ENCODE data around the gene DNASE1L3. TPM values are rescaled to one million over a fixed set of nuclear protein-coding genes. Genes with fewer than 3 reads are reported as not detected.

The DNASE1L3 gene
- total and polyA plus RNA-seq, 2 of the 4 experiments (the other 2 are of a cell fraction) = not detected

DNA sequence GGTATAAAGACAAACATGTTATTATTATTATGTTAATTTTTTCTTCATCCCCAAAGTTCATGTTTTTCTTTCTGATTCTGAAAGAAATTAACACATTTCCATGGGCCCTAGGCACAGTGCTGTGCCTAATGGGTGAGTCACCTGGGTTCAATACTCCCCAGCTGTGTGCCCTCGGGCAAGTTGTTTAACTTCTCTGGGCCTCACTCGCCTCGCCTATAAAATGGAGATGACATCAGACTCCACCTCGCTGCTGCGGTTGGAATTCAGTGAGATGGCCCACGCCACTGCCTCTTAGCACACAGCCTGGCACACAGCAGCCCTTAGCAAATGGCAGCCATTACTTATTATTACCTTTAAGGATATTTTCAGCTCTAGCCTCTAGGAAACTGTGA lies 22.6 kb downstream of the DNASE1L3 start:
- H3K27me3 ChIP-seq (ENCODE audit: control insufficient read depth, insufficient read depth, low read length) = peaks cover 6% of the 10 kb centered on the region
- no peaks in the 10 kb centered on the region for H3K9me3 ChIP-seq (ENCODE audit: control insufficient read depth, insufficient read depth, low read length)
- 77% methylated on average over 4 of the region's 6 CpGs; no CpG with 5 or more reads in 1 of the 2 experiments for WGBS, 2 experiments (ENCODE audit: extremely low coverage in 2 of 2, insufficient read length in 1 of 2)
- dilution Hi-C loops (cut with HindIII; ENCODE audit: low sequenced_read_pairs, unreplicated experiment) (no loop called here), intact Hi-C loops (cut with micrococcal nuclease) (loop anchor here (5.0 kb wide), 1 partner anchor 224 kb away; no protein-coding TSS in a partner anchor), in situ Hi-C loops (cut with MboI; ENCODE audit: low sequenced_read_pairs) (loop anchor here (5.0 to 25.0 kb wide), 2 partner anchors 114 to 224 kb away; no protein-coding TSS in a partner anchor)
- no peak overlapping the region for H3K56ac ChIP-seq (ENCODE audit: extremely low read depth, insufficient read depth, low read length)
- H3K23ac ChIP-seq (ENCODE audit: low read depth, low read length) = no peak overlapping the region
- no peak overlapping the region for H3K27ac ChIP-seq (ENCODE audit: insufficient read depth, low read length)
- no peaks in the 10 kb centered on the region for H4K20me1 ChIP-seq (ENCODE audit: insufficient read depth, low read length)
- H2AK9ac ChIP-seq (replicated peaks; ENCODE audit: low read depth, low read length, poor library complexity) = no peak overlapping the region
- no peak overlapping the region for H2BK5ac ChIP-seq (ENCODE audit: low read depth, low read length, poor library complexity, severe bottlenecking)
- no peak overlapping the region for H3K14ac ChIP-seq (replicated peaks; ENCODE audit: low read depth, low read length)
- ChIA-PET POLR2A (ENCODE audit: unreplicated experiment) (no interaction called here), CTCF (interaction anchor here (0.8 to 3.6 kb wide), 8 partner anchors 11 to 232 kb away, joined by 3 to 19 read pairs (median 4); partner anchors contain the start of genes HTD2 and RPP14)
- H3K4me2 ChIP-seq (ENCODE audit: low read depth, low read length) = no peak overlapping the region
- H4K8ac ChIP-seq (ENCODE audit: low read depth in 2 of 2, low read length in 2 of 2) = no peak overlapping the region
- H3K36me3 ChIP-seq (ENCODE audit: control insufficient read depth, insufficient read depth, low read length) = no peaks in the 10 kb centered on the region
- no peak overlapping the region for H2BK15ac ChIP-seq (ENCODE audit: low read depth, low read length)
- no peak overlapping the region for H3K4ac ChIP-seq (ENCODE audit: low read depth, low read length)
- no peak overlapping the region for H2AFZ ChIP-seq (replicated peaks; ENCODE audit: low read length, poor library complexity)
- no peaks in the 10 kb centered on the region for H3K9me1 ChIP-seq (ENCODE audit: insufficient read depth, low read length)
- H4K5ac ChIP-seq (ENCODE audit: low read depth, low read length) = no peak overlapping the region
- DNase-seq (no peak), ATAC-seq (ENCODE audit: low read depth) (no peak; the same call in 1 of the 2 replicates)
- no peak overlapping the region for H2AK5ac ChIP-seq (ENCODE audit: low read depth, low read length)
- no TSS peak for BruUV-seq (replicated peaks)
- H3K4me3 ChIP-seq (ENCODE audit: insufficient read depth, low read depth, low read length) = no peak overlapping the region
- no peak overlapping the region for H2BK120ac ChIP-seq (ENCODE audit: low read depth, low read length)
- no peaks in the 10 kb centered on the region for H3K79me1 ChIP-seq (ENCODE audit: low read depth in 1 of 2, low read length in 2 of 2)
- H3K9ac ChIP-seq (ENCODE audit: low read depth, low read length) = no peak overlapping the region
- TF ChIP-seq, protein P1, sequence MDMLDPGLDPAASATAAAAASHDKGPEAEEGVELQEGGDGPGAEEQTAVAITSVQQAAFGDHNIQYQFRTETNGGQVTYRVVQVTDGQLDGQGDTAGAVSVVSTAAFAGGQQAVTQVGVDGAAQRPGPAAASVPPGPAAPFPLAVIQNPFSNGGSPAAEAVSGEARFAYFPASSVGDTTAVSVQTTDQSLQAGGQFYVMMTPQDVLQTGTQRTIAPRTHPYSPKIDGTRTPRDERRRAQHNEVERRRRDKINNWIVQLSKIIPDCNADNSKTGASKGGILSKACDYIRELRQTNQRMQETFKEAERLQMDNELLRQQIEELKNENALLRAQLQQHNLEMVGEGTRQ (IDR thresholded peaks at IDR 0.05; ENCODE audit: low read depth, low read length) = no peak
- no peak for TF ChIP-seq MXI1 (IDR thresholded peaks at IDR 0.05; ENCODE audit: borderline replicate concordance, low read depth, low read length)
- TF ChIP-seq, protein P2, sequence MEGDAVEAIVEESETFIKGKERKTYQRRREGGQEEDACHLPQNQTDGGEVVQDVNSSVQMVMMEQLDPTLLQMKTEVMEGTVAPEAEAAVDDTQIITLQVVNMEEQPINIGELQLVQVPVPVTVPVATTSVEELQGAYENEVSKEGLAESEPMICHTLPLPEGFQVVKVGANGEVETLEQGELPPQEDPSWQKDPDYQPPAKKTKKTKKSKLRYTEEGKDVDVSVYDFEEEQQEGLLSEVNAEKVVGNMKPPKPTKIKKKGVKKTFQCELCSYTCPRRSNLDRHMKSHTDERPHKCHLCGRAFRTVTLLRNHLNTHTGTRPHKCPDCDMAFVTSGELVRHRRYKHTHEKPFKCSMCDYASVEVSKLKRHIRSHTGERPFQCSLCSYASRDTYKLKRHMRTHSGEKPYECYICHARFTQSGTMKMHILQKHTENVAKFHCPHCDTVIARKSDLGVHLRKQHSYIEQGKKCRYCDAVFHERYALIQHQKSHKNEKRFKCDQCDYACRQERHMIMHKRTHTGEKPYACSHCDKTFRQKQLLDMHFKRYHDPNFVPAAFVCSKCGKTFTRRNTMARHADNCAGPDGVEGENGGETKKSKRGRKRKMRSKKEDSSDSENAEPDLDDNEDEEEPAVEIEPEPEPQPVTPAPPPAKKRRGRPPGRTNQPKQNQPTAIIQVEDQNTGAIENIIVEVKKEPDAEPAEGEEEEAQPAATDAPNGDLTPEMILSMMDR (conservative IDR thresholded peaks at IDR 0.05; ENCODE audit: low read depth, low read length) = no peak
- no peak for TF ChIP-seq CHD1 (IDR thresholded peaks at IDR 0.05; ENCODE audit: low read depth, low read length)
- no peak for TF ChIP-seq MAZ (IDR thresholded peaks at IDR 0.05; ENCODE audit: borderline replicate concordance, low read depth, low read length)
- TF ChIP-seq BHLHE40 (IDR thresholded peaks at IDR 0.05; ENCODE audit: low read depth, low read length) = no peak
- TF ChIP-seq RFX5 (IDR thresholded peaks at IDR 0.05; ENCODE audit: low read depth, low read length) = no peak
- TF ChIP-seq MAFK (IDR thresholded peaks at IDR 0.05; ENCODE audit: low read depth, low read length) = no peak
- TF ChIP-seq POLR2A (IDR thresholded peaks at IDR 0.05; ENCODE audit: low read depth, low read length) = no peak
- TF ChIP-seq, protein P3, sequence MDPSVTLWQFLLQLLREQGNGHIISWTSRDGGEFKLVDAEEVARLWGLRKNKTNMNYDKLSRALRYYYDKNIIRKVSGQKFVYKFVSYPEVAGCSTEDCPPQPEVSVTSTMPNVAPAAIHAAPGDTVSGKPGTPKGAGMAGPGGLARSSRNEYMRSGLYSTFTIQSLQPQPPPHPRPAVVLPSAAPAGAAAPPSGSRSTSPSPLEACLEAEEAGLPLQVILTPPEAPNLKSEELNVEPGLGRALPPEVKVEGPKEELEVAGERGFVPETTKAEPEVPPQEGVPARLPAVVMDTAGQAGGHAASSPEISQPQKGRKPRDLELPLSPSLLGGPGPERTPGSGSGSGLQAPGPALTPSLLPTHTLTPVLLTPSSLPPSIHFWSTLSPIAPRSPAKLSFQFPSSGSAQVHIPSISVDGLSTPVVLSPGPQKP (IDR thresholded peaks at IDR 0.05; ENCODE audit: borderline replicate concordance, low read depth, low read length) = no peak
- TF ChIP-seq SMC3 (IDR thresholded peaks at IDR 0.05; ENCODE audit: low read depth, low read length) = no peak
- no peak for TF ChIP-seq CEBPB (IDR thresholded peaks at IDR 0.05; ENCODE audit: low read depth, low read length)
- H4K91ac ChIP-seq (ENCODE audit: insufficient read depth, low read depth, low read length) = no peak overlapping the region
- no peak overlapping the region for H3K18ac ChIP-seq (ENCODE audit: low read depth, low read length)
- H2BK20ac ChIP-seq (ENCODE audit: low read depth, low read length) = no peak overlapping the region
- H3K4me1 ChIP-seq (ENCODE audit: control insufficient read depth, insufficient read depth, low read length) = no peaks in the 10 kb centered on the region

Measured in IMR-90 (cell line).